ENCODE measurements around the gene MMP24OS.

MMP24OS gene

DNA sequence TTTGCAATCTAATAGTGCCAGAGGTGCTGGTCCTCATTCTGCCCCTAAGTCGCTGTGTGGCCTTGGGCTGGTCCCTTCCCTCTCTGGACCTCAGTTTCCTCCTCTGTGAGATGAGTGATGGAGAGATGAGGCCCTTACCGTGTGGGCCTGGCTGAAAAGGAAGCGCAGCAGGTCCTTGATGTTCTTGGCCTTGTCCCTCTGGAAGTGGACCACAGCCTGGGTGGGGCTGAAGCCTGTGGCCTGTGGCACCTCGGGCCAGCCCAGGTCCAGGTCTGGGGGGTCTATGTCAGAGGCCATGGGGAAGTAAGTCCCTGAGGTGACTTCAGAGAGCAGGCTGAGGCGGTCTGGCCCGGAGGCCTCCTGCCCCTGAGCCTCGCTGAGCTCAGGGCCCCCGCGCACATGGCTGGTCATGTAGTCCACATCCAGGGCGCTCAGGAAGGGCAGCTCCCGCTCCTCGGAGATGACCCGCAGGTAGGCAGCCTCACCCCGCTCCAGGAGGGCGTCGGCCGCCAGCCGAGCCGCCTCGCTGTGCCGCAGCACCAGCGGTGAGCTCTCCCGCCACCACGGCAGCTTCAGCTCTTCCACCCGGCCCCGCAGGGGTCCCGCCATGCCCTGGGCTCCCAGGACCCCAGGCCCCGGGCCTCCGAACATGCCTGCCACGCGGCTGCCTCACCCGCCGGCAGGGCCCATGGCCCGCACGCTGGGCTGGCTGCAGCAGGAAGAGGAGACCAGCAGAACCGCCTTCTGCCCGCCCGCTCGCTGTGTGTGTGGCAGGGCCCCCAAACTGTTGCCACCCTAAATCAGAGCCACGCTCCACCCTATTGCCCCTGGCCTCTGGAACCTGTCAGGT lies 14.0 kb upstream of the MMP24OS start, which contains the start of gene FAM83C:
TSS of gene FAM83C (minus strand) at position 772 of the 850 bp plus-strand sequence. CDS start at position 651, 121 bp downstream.
- no peak for DNase-seq (ENCODE audit: low read depth in 2 of 3, low spot score in 1 of 3)

DNA sequence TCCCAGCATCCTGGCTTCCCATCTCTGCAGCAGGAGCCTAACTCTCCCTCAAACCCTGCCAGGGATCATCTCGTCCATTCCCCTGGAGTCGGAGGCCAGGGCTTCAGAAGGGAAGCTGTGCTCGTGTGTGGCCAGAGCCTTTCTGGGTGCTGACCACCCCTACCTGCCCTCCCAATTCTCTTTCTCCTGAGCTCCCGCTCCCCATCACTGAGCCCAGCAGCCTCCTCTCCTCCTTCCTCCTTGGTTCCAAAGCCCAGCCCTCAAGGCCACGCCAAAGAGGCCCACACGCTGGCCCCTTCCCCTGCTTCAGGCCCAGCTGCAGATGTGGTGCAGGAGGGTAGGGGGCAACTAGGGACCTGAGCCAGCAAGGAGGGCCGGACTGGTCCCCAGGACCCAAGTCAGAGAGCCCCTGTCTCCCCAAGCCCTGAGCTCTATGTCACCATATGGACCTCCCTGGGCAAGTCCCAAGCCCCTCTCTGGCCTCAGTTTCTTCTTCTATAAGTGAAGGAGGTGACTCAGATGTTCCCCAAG lies 13.0 kb upstream of the MMP24OS start:
- no peak for DNase-seq (ENCODE audit: low read depth in 2 of 3, low spot score in 1 of 3)

DNA sequence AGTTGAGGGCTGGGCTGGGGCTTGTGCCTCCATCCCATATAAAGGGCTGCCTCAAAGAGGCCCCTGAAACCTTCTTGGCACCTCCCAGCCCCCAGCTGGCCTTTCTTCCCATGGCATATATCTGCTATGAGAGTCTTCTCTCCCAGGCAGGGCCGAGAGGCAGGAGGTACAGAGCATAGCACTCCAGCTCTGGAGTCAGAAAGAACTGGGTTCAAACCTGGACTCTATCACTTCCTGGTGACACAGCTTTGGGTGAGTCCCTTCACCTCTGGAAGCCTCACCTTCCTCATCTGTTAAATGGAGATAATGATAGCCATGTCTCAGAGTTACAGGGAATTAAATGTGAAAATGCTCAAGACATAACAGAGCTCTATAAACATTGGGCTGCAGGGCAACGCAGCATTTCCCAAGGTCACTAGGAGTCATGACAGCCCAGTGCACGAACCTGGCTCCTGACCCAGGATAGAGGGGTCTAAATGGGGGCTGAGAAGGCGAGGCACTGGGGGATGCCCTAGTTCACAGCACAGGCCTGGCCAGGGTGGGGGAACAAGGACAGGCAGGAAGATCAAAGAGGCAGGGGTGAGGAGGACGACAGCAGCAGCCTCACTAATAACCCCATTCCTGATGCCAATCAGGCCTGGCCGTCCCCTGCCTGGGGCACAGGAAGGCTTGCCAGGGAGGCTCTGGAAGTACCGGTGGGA lies 12.4 kb upstream of the MMP24OS start:
- no peak for DNase-seq (ENCODE audit: low read depth in 2 of 3, low spot score in 1 of 3)

DNA sequence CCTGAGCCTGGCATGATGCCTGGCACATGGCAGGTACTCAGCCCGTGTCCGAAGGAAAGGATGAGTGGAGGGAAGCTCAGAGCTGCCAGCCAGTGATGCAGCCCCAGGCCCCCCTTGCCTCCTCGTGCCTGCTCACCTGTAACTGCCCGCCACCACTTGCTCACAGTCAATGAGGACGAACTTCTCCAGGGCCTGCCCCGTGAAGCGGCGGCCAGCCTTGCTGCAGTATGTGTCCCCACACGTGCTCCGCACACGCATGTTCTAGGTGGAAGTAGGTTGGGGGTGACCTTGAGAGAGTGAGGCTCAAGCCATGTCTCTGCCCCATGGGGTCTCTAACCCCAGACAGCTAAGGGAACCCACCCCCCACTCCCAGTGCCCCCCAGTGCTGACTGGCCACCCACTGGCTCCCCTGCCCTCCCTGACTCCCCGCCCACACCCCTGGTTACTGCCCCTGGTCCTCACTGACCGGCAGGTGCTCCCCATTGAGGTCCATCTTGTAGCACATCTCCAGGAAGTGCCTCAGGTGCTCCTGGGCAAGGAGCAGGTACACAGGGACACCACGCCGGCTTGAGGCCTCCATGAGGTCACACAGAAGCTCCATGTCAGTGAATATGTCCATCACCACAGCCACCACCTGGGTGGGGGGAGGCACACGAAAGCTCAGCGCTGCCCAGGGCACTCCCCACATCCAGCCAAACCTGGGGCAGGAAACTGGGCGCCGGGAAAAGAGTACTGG lies 10.6 kb upstream of the MMP24OS start:
- DNase-seq (ENCODE audit: low read depth in 2 of 3, low spot score in 1 of 3): no peak

DNA sequence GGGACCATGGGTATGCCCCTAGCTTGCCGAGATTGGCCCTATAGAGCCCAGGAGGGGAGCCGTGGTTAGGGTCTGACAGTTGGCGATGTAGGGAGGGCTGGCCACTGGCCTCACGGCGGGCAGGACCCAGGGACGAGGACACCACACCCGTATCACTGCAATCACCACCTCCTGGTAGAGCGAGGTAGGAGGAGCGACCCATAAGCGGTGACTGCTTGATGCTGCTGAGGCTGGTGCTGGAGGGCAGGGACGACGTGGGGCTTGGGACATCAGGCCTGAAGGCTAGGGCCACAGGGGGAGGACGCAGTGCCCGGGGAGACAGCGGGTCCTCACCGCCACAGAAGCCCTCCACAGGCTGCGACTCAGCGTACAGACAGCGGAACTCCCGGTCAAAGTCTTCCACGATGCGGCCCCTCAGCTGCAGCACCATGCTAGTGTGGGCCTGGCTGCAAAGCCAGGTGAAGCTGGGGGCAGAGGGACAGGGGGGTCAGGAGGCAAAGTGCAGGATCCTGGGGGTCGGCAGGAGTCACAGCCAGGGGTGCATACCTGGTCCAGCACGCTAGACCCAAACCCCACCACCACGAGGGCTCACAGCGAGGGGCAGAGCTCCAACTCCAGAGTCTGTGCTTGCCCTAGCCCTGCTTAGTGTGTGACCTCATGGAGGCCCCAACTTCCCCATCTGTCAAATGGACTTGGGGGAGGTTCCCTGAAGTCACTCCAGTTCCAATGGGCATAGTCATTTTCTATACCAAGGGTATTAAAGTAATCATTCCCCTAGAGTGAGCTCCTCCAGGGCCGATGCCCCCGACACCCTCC lies 9.8 kb upstream of the MMP24OS start:
- DNase-seq (ENCODE audit: low read depth in 2 of 3, low spot score in 1 of 3): no peak

DNA sequence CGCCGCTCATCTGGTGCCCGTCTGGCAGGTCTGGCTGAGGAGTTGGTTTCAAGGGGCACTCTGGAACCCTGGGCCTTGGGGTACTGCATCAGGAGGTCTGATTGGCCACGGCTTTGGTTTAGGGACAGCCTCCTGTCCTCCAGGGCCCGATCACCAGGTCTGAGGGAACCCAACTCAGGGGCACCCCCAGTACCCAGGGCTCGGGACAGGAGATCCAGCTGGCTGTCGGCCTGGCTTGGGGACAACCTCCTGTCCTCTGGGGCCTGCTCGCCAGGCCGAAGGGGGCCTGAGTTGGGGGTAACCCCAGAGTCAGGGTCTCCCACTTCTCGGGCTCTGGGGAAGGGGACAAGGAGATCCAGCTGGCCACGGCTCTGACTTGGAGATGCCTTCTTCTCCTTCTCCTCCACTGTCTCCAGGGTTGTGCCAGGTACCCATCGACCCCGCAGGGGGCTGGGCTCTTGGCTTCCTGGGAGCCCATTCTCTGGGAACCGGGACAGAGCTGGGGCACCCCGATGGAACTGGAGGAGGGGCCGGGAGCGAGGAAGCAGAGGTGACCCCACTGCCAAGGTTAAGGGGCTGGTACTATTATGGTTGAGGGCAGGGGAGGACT lies 9.1 kb upstream of the MMP24OS start:
- no peak for DNase-seq (ENCODE audit: low read depth in 2 of 3, low spot score in 1 of 3)

DNA sequence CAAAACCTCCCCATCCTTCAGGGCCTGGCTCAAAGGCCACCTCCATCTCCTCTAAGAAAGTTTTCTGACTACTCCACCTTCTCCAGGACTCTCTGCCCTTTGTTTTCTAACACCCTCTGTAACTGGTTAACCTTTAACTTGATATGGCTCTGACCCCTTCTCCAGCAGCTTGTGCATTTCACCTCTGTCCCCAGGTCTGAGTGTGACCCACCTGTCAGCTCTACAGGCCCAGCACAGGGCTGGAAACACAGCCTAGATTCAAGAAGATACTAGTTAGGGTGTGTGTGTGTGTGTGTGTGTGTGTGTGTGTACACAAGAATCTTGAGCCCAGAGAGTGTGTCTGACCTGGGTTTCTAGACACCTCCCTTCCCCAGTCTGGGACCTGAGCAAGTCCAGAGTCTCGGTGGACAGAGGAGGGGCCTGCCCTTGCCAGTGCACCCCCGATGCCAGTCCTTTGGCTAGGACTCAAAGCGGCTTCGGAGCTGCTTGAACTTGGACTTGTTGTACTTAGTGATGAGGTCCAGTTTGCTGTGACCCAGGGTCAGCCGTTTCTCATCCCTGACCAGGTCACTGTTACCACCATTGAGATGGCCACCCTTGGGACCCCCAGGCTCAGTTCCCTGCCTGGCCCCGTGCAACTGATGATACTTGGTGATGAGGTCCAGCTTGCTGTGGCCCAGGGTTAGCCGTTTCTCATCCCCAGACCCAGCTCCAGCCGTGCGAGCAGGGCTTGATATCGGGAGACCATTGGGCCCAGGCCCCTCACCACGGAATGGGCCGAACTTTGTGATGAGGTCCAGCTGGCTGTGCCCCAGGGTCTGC lies 8.4 kb upstream of the MMP24OS start:
- DNase-seq (ENCODE audit: low read depth in 2 of 3, low spot score in 1 of 3): no peak

DNA sequence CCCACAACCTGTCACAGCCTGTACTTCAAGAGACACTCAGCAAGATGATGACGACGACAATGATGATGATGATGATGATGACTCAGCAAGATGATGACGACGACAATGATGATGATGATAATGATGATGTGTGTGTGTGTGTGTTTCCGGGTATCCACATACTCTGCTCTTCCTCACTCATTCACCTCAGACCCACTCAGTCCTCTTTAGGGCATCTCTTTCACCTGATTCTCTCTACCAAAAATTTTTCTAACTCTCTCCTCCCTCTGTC lies 7.8 kb upstream of the MMP24OS start:
- DNase-seq (ENCODE audit: low read depth in 2 of 3, low spot score in 1 of 3): no peak

DNA sequence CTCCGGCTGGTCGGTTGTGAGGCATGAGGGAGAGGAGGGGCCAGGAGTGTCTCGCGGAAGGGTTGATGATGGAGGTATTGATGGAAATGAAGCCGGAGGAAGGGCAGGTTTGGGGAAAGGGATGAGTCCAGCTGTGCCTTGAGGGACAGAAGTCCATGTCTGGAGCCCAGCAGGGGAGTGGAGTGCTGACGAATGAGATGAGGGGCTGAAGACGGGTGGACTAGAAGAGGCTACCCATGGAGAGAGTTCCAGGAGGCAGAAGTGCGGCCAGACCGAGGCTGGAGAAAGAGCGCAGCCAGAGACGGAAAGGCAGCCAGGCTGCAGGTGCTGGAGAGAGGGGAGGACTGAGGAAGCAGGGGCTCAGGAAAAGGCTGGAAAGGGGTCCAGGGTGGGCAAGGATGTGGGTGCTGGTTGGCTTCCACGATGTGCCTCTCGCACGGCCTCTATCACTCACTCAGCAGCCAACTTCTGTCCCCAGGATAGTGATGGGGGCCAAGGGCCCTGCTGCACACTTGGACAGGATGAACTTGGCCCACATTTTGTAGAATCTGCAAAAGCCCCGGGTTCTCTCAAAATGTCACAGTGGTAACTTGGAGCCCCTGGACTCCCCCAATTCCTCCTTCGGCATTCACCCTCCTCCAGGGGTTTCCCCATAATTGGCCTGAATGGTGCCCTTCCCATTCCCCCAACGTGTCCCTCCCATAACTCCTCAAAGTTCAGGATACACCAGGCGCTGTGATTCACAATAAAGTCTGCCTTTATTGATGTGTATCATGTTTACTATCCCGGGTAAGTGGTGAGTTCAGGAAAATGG lies 7.3 kb upstream of the MMP24OS start:
- no peak for DNase-seq (ENCODE audit: low read depth in 2 of 3, low spot score in 1 of 3)

DNA sequence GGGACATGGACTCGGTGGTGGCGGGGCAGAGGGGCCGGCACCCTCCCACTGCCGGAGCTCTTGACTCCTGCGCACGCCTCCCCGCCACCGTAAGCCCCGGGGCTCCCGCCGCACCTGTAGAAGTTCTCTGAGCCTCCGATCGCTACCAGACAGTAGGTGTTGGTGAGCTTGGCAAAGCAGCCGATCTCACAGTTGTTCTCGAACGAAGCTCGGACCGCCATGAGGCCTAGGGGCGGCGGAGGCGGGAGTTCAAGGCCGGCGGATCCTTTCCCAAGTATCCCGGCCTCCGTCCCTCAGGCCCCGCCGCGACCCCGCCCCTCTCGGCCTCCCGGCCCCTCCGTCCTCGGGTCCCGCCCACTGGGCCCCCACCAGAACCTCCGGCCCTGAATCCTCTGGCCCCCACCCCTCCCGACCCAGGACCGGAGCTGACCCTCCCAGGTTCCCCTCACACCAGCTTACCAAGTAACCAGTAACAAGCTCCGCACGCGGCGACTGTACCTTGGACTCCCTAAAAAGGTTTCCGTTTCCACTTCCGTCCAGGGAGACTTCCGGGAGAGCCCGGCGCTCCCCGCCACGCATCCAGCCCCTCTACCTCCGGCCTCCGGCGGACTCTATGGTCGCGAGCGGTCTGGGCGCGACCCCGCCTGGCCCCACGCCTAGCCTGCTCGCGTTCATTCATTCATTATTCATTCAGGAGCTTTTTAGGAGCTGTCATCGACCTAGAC lies 6.5 kb upstream of the MMP24OS start, which contains the start of gene EIF6:
TSS of gene EIF6 (minus strand) at position 506 of the 725 bp plus-strand sequence. CDS start at position 221, 285 bp downstream.
- peak; percentile 67 to 75 (median 74) for DNase-seq (ENCODE audit: low read depth in 2 of 3, low spot score in 1 of 3)

DNA sequence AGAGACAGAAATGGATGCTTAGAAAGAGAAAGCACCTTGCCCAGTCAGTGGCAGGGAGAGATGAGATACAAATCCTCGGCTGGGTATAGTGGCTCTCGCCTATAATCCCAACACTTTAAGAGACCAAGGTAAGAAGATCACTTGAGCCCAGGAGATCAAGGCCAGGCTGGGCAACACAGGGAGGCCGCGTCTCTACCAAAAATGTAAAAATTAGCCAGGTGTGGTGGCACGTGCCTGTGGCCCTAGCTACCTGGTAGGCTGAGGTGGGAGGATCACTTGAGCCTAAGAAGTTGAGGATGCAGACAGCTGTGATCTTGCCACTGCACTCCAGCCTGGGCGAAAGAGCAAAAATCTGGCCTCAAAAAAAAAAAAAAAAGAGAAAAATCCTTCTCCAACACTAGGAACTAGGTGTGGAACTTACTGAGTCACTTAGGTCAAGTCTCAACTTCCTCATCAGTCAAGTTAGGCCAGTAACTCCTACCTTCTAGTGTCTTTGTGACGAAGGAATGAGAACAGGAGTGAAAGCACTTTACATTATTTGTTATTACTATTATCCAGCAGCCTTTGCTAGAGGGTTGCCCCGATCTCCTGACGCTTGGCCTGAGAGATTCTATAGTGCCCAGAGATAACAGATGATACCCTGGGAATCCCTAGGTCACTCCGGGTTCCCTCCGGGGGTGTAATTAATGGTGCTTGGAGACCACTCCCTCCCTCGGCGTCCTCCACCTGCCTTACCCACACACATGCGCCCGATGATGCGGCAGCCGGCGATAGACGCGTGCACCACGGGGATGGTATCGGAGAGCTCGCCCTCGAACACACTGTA lies 5.7 kb upstream of the MMP24OS start:
- DNase-seq (ENCODE audit: low read depth in 2 of 3, low spot score in 1 of 3): no peak

DNA sequence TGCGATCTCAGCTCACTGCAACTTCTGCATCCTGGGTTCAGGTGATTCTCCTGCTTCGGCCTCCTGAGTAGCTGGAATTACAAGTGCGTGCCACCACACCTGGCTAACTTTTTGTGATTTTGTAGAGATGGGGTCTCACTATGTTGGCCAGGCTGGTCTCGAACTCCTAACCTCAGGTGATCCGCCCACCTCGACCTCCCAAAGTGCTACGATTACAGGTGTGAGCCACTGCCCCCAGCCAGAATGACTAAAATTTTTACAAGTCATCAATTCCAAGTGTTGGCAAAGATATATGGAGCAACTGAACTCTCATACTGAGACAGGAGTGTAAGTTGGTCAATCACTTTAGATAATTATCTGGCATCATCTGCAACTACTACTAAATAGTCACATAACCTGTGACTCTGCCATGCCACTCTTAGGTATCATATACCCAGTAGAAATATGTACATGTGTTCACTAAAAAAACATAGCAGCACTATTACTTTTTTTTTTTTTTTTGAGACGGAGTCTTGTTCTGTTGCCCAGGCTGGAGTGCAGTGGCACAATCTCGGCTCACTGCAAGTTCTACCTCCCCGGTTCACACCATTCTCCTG lies 3.7 kb upstream of the MMP24OS start:
- no peak for DNase-seq (ENCODE audit: low read depth in 2 of 3, low spot score in 1 of 3)

DNA sequence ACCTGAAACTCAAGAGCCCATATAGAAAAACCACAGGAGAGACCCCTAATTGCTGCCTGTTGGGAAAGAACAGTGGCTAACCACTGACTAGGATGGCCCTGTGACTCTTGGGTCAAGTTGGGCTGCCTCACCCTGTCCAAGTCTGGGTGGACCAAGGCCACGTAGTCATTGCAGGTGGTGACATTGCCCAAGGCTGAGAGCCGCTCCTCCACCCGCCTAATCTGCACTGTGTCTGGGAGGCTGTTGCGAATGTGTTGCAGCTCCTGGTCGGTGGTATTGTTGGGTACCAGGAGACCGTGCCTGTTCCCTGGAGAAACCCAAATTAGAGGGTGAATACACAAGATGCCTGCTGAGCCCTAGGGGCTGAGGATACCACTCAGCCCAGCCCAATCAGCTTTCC lies 2.6 kb upstream of the MMP24OS start:
- no peak for DNase-seq (ENCODE audit: low read depth in 2 of 3, low spot score in 1 of 3)

DNA sequence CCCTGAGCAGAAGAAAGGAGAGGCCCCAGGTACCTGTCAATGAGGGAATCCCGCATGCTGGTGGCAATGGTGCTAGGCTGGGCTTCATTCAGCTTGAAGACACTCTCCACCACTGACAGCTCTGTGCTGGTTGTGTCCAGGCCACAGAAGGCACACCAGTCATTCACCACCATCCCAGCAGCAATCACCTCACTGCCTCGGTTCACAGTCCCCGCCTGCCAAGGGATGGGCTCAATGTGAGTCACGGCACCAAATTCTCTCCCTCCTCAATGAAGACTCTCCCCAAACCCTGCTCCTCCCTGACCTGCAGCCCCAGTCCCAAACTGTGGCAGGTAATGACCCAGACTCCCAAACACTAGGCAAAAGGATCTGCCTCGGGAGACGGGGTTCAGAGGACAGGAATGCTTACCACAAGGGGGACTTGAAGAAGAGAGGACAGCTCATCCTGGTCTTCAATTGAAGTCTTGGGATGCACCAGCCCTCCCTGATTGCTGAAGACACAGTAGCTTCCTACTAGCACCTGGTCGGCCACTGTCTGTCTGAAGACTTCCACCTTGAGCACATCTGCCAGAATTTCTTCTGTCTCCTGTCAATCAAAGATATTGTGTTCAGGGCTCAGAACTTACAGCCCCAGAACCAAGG lies 1.7 kb upstream of the MMP24OS start:
- no peak for DNase-seq (ENCODE audit: low read depth in 2 of 3, low spot score in 1 of 3)

DNA sequence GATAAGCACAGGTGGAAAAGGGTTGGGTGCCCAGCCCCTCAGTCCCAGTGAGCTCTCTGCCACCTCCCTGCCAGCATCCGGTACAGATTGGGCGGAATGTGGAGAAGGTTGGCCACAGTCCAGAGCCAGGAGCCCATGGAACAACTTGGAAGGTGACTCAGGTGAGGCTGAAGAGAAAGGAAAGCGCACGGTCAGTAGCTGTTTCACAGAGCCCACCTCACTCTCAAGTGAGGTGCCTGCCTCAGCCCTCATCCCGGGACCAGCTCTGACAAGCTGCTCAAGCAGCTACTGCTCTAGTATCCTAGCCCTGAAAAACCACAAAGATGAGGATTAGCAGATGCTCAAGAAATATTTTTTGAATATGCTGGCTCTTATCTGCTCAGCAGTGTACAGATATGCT lies 1.1 kb upstream of the MMP24OS start:
- no peak for DNase-seq (ENCODE audit: low read depth in 2 of 3, low spot score in 1 of 3)

DNA sequence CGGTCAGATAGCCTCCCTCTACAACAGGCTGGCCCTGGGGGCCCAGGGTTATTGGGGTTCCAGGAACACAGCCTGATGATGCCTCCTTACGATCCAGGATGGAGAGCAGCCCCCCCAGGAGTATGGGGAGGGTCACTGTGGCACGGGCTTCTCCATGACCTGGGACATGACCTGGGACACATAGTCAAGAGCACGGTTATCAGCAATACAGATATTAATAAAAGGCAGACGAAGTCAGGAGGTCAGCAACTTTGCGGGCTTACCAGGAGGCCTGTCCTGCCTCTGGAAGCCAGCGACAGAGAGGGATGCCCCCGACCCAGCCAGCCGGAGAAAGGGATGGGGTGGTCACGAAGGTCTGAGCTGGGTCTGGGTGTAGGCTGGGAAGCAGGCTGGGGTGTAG lies 795 bp downstream of the MMP24OS start:
- DNase-seq (ENCODE audit: low read depth in 2 of 3, low spot score in 1 of 3): no peak
